H1 (cell line): ENCODE measurements around the gene CDC42SE2.

Experiments
- ATF2 ChIP-seq: IDR thresholded peaks from 2 replicates; pipeline ENCODE4 v1.6.1; 2012; ENCODE audit warnings: low read length, inconsistent platforms
- GABPA ChIP-seq: IDR thresholded peaks from 2 replicates; pipeline ENCODE4 v1.6.1; 2011; ENCODE audit warnings: mild to moderate bottlenecking, low read length, moderate library complexity, borderline replicate concordance; ENCODE audit not compliant: insufficient read depth
- JUN ChIP-seq: IDR thresholded peaks from 2 replicates; pipeline ENCODE4 v1.6.1; 2011; ENCODE audit warnings: low read depth, mild to moderate bottlenecking, improper control_type of control experiment, low read length
- POLR2A ChIP-seq, 2 experiments: IDR thresholded peaks; 1 replicate in 1 of 2; 2 replicates in 1 of 2; pipeline ENCODE4 v1.6.1; 2011; ENCODE audit warnings: low read depth in 2 of 2, low read length in 2 of 2, mild to moderate bottlenecking in 2 of 2; ENCODE audit errors: control extremely low read depth in 1 of 2
- POLR2AphosphoS5 ChIP-seq: IDR thresholded peaks from 2 replicates; pipeline ENCODE4 v1.6.1; 2011; ENCODE audit warnings: low read depth, low read length
- ZNF274 ChIP-seq: IDR thresholded peaks from 2 replicates; pipeline ENCODE4 v1.7.0; 2012; ENCODE audit warnings: low read length, borderline replicate concordance; ENCODE audit errors: extremely low read depth
- TF ChIP-seq, protein P1 (sequence below), 3 experiments: IDR thresholded peaks; 1 replicate in 2 of 3; 2 replicates in 1 of 3; pipeline versions ENCODE4 v1.5.1 to v1.6.1; 2011; ENCODE audit warnings: low read length in 3 of 3, mild to moderate bottlenecking in 3 of 3, inconsistent platforms in 2 of 3, low read depth in 1 of 3, moderate library complexity in 1 of 3; ENCODE audit not compliant: insufficient read depth in 1 of 3; ENCODE audit errors: control extremely low read depth in 1 of 3

- TF ChIP-seq POLR2AphosphoS5, result no peak
- no peak for TF ChIP-seq ZNF274
- TF ChIP-seq, protein P1, sequence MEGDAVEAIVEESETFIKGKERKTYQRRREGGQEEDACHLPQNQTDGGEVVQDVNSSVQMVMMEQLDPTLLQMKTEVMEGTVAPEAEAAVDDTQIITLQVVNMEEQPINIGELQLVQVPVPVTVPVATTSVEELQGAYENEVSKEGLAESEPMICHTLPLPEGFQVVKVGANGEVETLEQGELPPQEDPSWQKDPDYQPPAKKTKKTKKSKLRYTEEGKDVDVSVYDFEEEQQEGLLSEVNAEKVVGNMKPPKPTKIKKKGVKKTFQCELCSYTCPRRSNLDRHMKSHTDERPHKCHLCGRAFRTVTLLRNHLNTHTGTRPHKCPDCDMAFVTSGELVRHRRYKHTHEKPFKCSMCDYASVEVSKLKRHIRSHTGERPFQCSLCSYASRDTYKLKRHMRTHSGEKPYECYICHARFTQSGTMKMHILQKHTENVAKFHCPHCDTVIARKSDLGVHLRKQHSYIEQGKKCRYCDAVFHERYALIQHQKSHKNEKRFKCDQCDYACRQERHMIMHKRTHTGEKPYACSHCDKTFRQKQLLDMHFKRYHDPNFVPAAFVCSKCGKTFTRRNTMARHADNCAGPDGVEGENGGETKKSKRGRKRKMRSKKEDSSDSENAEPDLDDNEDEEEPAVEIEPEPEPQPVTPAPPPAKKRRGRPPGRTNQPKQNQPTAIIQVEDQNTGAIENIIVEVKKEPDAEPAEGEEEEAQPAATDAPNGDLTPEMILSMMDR (IDR thresholded peaks at IDR 0.05; ENCODE audit: control extremely low read depth in 1 of 3, insufficient read depth in 1 of 3, low read depth in 1 of 3, low read length in 3 of 3), result no peak
- no peak for TF ChIP-seq GABPA
- TF ChIP-seq POLR2A (IDR thresholded peaks at IDR 0.05; ENCODE audit: control extremely low read depth in 1 of 2, low read depth in 2 of 2, low read length in 2 of 2), result no peak
- TF ChIP-seq ATF2, result no peak
- TF ChIP-seq JUN, result no peak
Measured at GRCh38 chr5:131222731-131223130, 41.1 kb upstream of the CDC42SE2 start.
